Measurements from ENCODE around the gene TRIM41. TPM values are rescaled to one million over a fixed set of nuclear protein-coding genes. Genes with fewer than 3 reads are reported as not detected.

TRIM41 gene
- total RNA-seq, 1 experiment from 2014 or later = 34.2 TPM

GRCh38 chr5:181185560-181185959 lies 37.5 kb upstream of the TRIM41 start:
- Histone ChIP-seq H3K27me3 (ENCODE audit: insufficient read depth, low read length) (peaks cover 11% of the 10 kb centered on the region), H4K8ac (replicated peaks; ENCODE audit: insufficient read length, low read depth, low read length) (no peak overlapping the region), H3K56ac (ENCODE audit: insufficient read length, low read depth, low read length) (no peak overlapping the region), H3K4ac (ENCODE audit: low read depth, low read length) (no peak overlapping the region), H3K14ac (ENCODE audit: insufficient read depth, low read length) (no peak overlapping the region), H3K79me2 (ENCODE audit: insufficient read depth, low read length) (no peaks in the 10 kb centered on the region), H3K23me2 (ENCODE audit: insufficient read length, low read depth, low read length, poor library complexity, severe bottlenecking) (peaks cover 25% of the 10 kb centered on the region), H3K23ac (ENCODE audit: insufficient read length, low read depth, low read length) (no peak overlapping the region), H2BK20ac (ENCODE audit: low read depth, low read length, poor library complexity, severe bottlenecking) (no peak overlapping the region), H3K27ac (ENCODE audit: insufficient read length, low read depth, low read length) (no peak overlapping the region), H3K9ac (ENCODE audit: extremely low read depth, insufficient read length, low read length) (no peak overlapping the region), H4K91ac (ENCODE audit: insufficient read length, low read depth, low read length) (no peak overlapping the region), H4K20me1 (ENCODE audit: control insufficient read depth, insufficient read depth, insufficient read length) (no peaks in the 10 kb centered on the region), H3K79me1 (ENCODE audit: insufficient read depth, low read depth, low read length, poor library complexity, severe bottlenecking) (no peaks in the 10 kb centered on the region), H3K4me2 (ENCODE audit: insufficient read depth, insufficient read length, low read length) (no peak overlapping the region), H2AFZ (ENCODE audit: low read length) (no peak overlapping the region), H4K5ac (ENCODE audit: insufficient read length, low read depth, low read length) (no peak overlapping the region), H2BK15ac (ENCODE audit: low read depth, low read length) (no peak overlapping the region), H3K18ac (ENCODE audit: insufficient read length, low read depth, low read length) (no peak overlapping the region), H2BK5ac (ENCODE audit: insufficient read length, low read length) (no peak overlapping the region), H3K4me1 (ENCODE audit: insufficient read depth, low read length) (no peaks in the 10 kb centered on the region), H3K9me3 (ENCODE audit: control insufficient read depth, low read depth, low read length) (no peaks in the 10 kb centered on the region), H2BK120ac (ENCODE audit: low read depth, low read length, poor library complexity, severe bottlenecking) (no peak overlapping the region), H3T11ph (ENCODE audit: low read length) (no peak overlapping the region), H2AK5ac (ENCODE audit: insufficient read length, low read length) (no peak overlapping the region), H2BK12ac (ENCODE audit: insufficient read length, low read depth, low read length) (no peak overlapping the region)
- peak overlapping the region in 1 of 2 experiments; percentile 33; a peak in 2 of 5 replicates for H3K4me3 Mint-ChIP-seq
- peaks cover 18 to 27% of the 10 kb centered on the region in 2 experiments for H3K4me1 Mint-ChIP-seq
- H3K27ac Mint-ChIP-seq = no peak overlapping the region
- peaks cover 0 to 4% (median 2%) of the 10 kb centered on the region in 3 experiments; a peak in 3 of 7 replicates for H3K36me3 Mint-ChIP-seq (ENCODE audit: insufficient read depth in 1 of 3, low read depth in 3 of 3)
- no peak for TF ChIP-seq CTCF (conservative IDR thresholded peaks at IDR 0.05)
- peaks cover 32% of the 10 kb centered on the region for H3K27me3 Mint-ChIP-seq (ENCODE audit: low read depth)
- no CpG with 5 or more reads among the region's 13 CpGs for WGBS (ENCODE audit: extremely low coverage, insufficient read length, low lambda C conversion rate)
- peaks cover 16 to 23% of the 10 kb centered on the region in 2 experiments for H3K9me3 Mint-ChIP-seq
- DNase-seq = no peak

All from H9 (cell line).